Measurements from ENCODE around the gene SLC9A8. TPM values are rescaled to one million over a fixed set of nuclear protein-coding genes. Genes with fewer than 3 reads are reported as not detected.
"Not testable (repeated sequence)": the region's sequence is repeated elsewhere in the genome, so short reads cannot be mapped to it uniquely, and the experiment has no call there.

Gene SLC9A8
- polyA plus RNA-seq, 3 donors: 5.1 to 8.6 (median 7.0) TPM

DNA sequence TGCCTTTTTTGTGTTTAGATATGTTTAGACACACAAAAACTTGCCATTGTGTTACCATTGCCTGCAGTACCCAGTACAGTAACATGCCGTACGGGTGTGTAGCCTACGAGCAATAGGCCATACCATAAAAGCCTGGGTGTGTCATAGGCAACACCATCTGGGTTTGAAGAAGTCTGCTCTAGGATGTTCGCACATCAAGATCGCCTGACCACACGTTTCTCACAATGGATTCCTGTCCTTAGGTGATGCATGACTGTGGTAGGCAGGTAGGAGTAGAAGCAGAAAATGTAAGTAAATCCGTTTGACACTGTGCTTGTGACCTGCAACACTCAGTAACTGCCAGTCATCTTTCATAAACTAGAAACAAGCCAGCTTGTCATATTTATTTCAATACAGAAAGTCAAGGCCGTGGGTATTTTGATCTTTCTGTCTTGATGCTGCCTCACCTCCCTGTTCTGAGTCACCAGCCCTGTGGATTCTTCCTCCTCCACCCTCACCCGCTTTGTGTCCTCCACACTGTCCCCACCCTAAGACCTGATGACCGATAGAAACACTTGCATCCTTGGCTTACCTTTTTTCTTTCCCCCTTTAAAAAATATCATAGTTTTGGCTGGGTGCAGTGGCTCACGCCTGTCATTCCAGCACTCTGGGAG lies 7.3 kb upstream of the SLC9A8 start:
- 85 to 89% (median 87%) methylated on average over 9 to 10 of the region's 11 CpGs for WGBS, 3 donors
- not testable (repeated sequence) for H3K27ac ChIP-seq (ENCODE audit: low read depth, low read length)

DNA sequence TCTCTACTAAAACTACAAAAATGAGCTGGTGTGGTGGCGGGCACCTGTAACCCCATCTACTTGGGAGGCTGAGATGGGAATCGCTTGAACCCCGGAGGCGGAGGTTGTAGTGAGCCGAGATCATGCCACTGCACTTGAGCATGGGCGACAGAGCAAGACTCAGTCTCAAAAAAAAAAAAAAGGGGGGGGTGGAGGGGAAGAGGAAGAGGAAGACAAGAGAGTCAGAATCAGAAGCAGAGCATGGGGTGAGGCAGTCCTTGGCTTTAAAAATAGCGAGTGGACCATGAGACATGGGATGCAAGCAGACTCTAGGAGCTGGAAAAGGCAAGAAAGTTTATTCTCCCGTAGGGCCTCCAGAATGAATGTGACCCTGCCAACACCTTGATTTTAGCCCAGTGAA lies 3.9 kb upstream of the SLC9A8 start:
- WGBS, 3 donors: 84 to 92% (median 91%) methylated on average over 8 of the region's 8 CpGs
- no peak overlapping the region for H3K27ac ChIP-seq (ENCODE audit: low read depth, low read length)

DNA sequence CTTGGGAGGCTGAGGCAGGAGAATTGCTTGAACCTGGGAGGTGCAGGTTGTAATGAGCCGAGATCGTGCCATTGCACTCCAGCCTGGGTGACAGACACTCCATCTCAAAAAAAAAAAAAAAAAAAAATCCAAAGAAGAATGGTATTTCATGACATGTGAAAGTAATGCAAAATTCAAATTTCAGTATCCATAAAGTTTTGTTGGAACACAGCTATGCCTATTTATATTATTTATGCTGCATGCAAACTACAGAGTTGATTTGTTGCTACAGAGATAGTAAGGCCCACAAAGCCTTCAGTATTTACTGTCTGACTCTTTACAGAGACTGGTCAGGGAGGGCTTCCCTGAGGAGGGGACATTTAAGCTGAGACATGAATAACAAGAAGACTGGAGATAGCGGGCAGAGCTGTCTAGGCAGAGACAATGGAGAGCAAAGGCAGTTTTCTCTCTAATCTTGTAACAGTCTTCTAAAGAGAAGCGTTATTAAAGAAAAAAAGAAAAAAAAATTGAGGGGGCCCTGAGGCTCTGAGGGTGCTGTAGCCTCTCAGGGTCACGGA lies 2.7 kb upstream of the SLC9A8 start:
- WGBS, 3 donors: 92 to 95% (median 93%) methylated on average over 5 of the region's 5 CpGs
- H3K27ac ChIP-seq (ENCODE audit: low read depth, low read length): no peak overlapping the region

DNA sequence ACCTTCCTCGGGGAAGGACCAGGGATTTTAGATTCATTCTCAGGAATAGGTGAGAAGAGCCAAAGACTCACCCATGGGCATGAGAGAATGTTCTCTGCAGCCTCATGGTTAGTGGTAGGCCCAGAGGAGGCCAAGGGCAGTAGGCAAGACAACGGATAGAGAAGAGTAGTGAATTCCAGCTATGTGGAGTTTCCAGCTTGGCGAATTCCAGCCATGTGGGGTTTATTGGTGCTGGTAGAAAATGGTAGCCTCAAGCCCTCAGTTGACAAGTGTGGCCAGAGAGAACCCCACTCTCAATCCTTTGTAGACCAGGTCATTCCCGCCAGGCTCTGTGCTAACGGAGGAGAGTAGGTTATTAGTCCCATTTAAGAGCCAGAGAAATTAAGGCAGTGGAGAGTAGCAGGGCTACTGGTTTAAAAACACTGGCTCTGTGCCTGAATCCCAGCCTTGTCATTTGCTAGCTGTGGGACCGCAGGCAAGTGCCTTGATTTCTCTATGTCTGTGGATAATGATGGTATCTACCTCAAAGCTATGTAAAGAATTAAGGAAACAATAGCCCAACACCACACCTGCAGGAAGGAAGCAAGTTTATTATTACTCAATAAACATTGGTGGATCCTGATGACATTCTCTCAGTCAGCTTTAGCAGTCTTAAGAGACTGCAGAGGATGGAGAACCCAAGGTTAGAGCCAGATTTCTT lies 2.0 kb upstream of the SLC9A8 start:
- 85 to 92% (median 86%) methylated on average over 6 of the region's 6 CpGs for WGBS, 3 donors
- H3K27ac ChIP-seq (ENCODE audit: low read depth, low read length): no peak overlapping the region

DNA sequence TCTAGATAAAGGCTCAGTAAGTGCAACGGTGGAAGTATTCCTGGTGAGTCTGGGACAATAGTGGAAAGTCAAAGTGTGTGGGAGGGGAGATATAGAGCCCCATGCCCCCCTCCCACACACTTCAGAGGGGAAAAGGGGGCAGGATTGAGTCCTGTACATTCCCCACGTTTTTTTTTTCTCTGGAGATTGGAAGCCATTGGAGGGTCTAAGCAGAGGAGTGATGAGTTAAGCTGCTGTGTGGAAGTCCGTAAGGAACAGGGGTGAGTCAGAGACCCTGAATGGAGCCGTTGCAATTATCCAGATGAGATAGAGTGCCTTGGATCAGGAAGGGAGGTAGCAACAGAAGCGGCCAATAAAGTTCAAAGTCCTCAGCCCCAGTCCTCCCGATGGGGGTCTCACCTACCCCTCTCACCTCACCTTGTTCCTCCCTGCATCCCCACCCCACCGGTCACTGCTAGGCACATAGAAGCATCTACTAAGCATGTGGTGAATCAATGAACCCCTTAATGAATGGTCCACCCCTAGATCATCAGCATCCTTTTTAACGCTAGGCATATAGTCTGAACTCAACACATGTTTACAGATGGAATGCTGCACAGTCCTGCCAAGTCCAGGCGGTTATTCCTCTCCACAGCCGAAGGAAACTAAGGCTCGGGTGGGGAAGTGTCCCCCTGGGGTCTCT lies 662 bp upstream of the SLC9A8 start:
- peak overlapping the region; percentile 92 for H3K27ac ChIP-seq (ENCODE audit: low read depth, low read length)
- 15 to 29% (median 27%) methylated on average over 11 of the region's 11 CpGs for WGBS, 3 donors

DNA sequence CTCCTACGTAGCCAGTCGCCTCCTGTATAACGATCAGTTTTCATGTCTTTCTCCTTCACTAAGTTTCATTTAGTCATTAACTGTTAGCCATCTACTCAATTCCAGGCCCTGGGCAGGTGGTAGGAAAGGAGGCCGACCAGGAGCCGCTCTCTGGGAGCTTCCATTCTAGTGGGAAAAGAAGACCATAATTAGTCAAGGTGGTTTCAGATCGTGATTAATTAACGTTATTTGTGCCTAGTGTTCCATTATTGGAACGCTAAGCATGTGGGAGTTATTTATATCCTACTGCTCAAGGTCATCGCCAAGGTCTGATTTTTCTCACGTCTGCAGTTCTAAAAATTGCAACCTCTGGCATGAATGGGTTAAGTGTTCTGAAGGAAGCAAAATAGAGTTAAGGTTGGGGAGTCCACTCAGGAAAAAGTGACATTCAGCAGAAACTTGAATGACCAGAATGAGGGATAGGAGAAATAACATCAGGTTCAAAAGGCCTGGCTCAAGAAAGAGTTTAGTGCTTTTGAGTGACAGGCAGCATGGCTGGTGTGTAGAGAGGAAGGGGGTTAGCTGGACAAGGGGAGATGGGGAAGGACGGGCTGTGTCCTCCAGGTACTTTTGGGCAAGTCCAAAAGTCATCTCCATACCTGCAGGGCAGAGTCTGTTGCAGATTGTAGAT lies 812 bp downstream of the SLC9A8 start:
- H3K27ac ChIP-seq (ENCODE audit: low read depth, low read length): peak overlapping the region; percentile 92
- 9 to 15% (median 13%) methylated on average over 11 of the region's 11 CpGs for WGBS, 3 donors

DNA sequence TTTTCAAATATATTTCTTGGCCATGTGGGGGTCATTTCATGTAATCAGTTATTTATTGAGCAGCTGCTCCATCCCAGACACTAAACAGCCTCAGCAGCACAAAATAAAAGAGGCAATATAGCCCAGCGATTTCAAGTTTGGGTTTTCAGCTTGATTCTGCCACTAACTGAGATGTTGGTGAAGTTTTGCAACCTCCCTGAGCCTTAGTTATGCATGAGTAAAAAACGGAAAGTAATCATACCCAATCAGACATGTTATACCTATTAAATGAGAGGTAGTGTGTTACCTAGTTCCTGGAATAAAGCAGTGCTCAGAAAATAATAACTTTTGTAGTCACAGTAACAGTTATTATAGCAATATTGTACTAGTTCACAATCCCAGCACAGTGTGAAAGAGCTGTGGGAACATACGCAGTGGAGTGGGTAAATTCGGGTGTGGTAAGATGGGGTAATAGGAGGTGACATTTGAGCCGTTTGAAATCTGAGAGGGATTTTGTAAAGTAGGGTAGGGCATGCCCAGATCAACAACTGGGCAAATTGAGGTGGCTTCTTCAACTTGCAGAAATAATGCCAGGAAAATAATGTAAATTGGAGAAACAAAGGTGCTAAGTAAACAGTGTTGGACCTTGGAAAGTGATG lies 1.5 kb downstream of the SLC9A8 start:
- 46 to 65% (median 54%) methylated on average over 5 of the region's 5 CpGs for WGBS, 3 donors

DNA sequence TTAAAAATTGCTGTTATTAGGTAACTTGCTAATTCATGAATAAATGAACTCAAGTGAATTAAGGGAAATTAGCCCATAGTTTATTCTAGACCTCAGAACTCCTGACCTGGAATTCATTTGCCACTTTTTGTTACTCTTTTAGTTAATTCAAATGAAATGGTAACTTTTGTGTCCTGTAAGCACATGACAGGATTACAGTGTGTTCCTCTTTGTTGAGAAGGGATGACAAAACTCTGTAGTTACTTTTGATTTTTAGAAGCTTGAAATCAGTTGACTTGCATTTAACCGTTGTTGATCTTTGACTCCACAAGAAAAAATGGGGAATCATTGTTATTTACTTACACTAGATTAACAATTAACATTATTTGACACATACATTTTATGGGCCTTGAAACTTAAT lies 6.2 kb downstream of the SLC9A8 start:
- WGBS, 3 donors: 54 to 82% (median 66%) methylated on average over 1 of the region's 1 CpG
- H3K27ac ChIP-seq (ENCODE audit: low read depth, low read length): no peak overlapping the region

More for the DNA sequence above, 1.5 kb downstream of the SLC9A8 start:
- no peak overlapping the region for H3K27ac ChIP-seq (ENCODE audit: low read depth, low read length)

DNA sequence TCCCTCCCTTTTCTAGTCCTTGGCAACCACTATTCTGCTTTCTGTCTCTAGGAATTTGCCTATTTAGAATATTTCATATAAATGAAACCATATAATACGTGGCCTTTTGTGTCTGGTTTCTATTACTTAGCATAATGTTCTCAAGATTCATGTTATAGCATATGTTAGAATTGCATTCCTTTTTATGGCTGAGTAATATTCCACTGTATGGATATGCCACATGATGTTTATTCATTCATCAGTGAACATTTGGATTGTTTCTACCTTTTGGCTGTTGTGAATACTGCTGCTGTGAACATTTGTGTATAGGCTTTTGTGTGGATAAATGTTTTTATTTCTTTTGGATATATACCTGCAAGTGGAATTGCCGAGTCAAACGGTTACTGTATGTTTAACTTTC lies 7.1 kb downstream of the SLC9A8 start:
- 84 to 98% (median 95%) methylated on average over 3 of the region's 3 CpGs for WGBS, 3 donors
- H3K27ac ChIP-seq (ENCODE audit: low read depth, low read length): no peak overlapping the region

DNA sequence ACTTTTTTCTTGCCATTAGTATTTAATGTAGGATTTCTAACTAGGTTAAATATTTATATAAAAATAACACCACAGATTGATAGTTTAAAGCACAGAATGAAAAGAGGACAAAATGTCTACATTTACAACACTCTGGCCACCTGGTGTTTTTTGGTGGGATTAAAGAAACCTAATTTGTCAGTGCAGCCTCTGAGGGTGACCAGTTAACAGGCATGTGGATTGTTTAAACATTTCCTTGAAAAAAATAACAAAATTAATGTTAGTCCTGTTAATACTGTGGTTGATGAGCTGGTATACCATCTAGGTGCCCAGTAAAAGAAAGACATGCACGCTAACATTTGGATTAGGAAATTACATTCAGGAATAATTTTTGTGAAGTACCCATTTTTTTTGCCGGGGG lies 8.8 kb downstream of the SLC9A8 start:
- no peak overlapping the region for H3K27ac ChIP-seq (ENCODE audit: low read depth, low read length)
- WGBS, 3 donors: 84 to 90% (median 84%) methylated on average over 2 of the region's 2 CpGs

DNA sequence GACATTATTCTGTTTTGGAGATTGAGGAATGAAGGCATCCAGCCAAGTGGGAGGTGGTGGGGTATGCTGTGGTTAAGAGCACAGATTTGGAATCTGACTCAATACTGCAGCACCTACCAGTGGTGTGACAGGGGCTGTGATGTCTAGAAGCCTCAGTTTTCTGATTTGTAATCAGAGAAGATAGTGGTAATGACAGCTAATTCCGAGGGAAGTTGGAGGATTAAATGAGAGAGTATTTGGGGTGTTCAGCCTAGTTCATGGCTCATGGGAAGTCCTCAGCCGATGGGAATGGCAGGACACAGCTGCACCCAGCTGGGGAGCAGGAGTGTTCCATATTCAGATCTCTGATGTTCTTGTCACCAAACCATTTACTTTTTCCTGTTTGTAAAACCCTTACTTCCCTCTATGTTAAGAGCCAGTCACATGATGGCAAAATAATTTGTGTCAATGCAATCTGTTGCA lies 9.3 kb downstream of the SLC9A8 start:
- H3K27ac ChIP-seq (ENCODE audit: low read depth, low read length): no peak overlapping the region
- 51 to 66% (median 55%) methylated on average over 2 of the region's 2 CpGs for WGBS, 3 donors

DNA sequence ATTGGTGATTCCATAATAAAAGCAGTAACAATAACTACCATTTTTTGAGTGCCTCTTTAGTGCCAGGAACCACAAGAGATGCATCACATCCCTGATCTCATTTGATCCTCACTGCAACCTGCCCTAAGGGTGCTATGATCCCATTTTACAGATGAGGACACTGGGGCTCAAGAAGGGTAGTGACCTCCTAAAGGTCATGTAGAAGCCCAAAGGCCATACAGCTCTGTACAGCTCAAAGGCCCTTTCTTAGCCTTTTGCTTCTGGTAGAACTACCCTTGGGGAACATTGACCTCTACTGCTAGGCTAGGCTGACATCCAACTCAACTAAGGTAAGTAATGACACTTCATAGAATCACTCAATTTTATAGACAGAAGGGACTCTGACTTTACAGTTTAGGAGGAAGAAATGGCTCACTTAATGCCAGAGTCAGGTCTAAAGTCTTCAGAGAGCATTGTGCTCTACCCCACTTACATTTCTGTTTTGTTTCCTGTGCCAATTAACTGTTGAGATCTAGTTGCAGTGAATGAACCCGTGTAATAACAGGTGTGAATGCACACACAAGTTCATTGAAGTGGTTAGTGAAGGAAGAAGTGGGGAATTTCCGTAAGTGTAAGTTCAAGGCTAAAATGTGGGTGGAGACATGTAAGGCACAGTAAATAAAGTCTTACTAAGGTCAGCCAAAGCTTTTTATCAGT lies 10.7 kb downstream of the SLC9A8 start:
- 35 to 73% (median 69%) methylated on average over 2 of the region's 2 CpGs for WGBS, 3 donors
- H3K27ac ChIP-seq (ENCODE audit: low read depth, low read length): no peak overlapping the region

DNA sequence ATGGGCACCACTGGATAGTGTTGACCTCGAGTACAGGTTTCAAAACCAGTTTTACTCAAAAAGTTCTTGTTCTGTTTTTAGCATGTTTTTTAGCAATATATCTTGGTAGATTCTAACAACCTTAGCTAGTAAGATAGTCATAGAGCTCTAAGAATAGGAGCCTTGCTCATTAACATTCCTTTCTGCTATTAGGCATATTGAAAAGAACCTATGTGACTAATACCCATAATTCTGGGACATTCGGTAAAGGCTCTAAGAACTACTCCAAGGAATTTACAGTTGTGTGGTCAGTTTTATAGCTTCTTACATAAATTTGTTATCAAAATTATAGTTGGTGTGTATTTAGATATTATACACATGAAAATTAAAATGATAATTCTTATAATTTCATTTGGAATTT lies 11.6 kb downstream of the SLC9A8 start:
- no peak overlapping the region for H3K27ac ChIP-seq (ENCODE audit: low read depth, low read length)
- 90 to 95% (median 92%) methylated on average over 2 of the region's 2 CpGs for WGBS, 3 donors

DNA sequence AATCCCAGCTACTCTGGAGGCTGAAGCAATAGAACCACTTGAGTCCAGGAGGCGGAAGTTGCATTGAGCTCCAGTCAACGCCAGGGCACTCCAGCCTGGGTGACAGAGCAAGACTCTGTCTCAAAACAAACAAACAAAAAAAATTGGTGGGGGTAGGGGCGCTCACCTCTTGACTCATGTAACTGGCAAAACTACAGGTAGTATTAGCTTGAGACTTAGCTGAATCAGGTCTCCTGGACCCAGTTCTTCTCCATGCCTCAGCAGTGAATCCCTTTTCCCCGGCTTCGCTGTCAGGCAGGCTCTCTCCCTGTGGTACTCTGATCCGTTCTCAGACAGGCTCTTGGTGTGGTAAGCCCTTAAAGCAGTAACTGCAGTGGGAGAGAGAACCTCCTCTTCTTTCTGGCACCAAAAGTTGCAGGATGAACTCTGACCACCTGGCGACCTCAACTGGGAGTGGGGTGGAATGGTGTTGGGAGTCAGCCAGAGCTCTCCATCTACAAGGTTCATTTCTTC lies 12.9 kb downstream of the SLC9A8 start:
- no peak overlapping the region for H3K27ac ChIP-seq (ENCODE audit: low read depth, low read length)
- WGBS, 3 donors: 79 to 91% (median 81%) methylated on average over 7 of the region's 7 CpGs

DNA sequence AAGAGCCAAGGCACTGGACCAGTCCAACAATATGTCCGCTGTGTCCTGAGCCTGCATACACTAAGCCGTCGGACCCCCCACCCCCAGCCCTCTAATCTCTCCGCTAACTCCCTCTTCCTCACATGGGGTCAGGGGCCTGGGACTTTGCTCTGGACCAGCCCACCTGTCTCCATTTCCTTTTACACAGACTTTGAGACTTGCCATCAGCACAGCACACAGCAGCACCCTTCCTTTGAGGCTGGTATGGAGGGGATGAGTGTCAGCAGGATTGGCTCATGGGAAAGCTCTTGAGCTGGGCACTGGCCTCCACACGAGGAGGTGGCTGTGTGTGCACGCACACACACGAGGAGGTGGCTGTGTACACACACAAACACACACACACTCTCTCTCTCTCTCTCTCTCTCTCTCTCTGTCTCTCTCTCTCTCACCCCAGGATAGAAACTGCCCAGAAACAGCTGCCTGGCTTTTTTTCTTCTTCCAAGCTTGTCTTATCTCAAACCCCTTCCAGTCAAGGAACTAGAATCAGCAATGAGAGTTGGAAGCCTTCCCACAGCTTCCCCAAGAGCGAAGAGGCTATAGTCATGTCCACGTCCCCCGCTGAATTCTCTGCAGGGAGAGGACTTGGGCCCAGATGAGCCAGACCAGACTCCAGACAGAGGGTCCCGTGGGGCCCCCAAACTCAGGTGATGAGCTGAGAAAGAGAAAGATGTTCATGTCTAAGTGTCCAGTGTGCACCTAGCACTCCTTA lies 18.6 kb downstream of the SLC9A8 start:
- 77 to 86% (median 82%) methylated on average over 11 of the region's 11 CpGs for WGBS, 3 donors
- H3K27ac ChIP-seq (ENCODE audit: low read depth, low read length): no peak overlapping the region

DNA sequence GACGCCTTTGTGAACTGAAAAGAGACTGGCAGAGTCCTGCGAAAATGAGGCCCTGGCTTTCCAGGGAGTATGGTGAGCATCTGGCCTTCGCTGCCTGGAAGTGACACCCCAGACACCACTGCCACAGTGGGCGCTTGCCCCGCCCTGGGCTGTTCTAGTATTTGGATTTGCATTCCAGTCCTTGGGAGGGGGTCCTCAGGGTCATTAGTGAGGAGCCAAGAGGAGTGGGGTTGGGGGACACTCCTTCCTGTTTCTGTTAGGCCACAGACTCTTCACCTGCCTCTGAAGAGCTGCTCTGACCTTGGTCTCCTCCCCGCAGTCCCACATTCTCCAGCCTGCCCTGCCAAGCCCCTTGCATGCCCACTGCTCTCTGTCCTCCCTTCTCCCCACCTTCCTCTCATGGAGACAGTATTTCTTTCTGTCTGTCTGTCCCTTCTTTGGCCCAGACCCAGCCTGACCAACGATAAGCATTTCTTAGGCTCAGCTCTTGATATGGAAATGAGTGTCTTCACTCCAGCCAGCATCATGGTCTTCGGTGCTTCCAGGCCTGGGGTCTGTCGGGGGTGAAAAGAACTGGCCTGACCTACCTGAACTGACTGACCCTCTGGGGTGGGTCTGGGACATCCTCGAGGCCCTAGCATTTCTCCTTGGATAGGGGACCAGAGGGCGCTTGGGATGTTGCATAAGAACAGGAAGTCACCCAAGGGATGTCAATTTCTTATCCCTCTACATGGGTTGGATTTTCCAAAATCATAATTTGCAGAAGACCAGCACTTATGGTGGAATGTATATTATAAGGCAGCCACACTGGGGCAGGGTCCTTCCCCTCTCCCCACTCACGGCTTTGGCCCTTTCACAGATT lies 19.4 kb downstream of the SLC9A8 start:
- WGBS, 3 donors: 77 to 88% (median 79%) methylated on average over 12 of the region's 12 CpGs
- H3K27ac ChIP-seq (ENCODE audit: low read depth, low read length): no peak overlapping the region

Data from adipose tissue (tissue), 3 donors.